Stimulated activated CD8-positive, alpha-beta memory T cell treated with anti-CD3 and anti-CD28 coated beads, Interleukin-12 subunit alpha, Interleukin-12 subunit beta, amount 100 ng/mL, for 4 hours (primary cell): ENCODE results near the gene MRPS6.

Source experiments
- DNase-seq: peaks from one replicate; pipeline ENCODE4 v3.0.0-alpha.2; 2020; ENCODE audit warnings: low read depth

Gene MRPS6

GRCh38 chr21:34133392-34133791 lies 60.0 kb downstream of the MRPS6 start:
- no peak for DNase-seq

GRCh38 chr21:34133802-34134201 lies 60.4 kb downstream of the MRPS6 start:
- no peak for DNase-seq

DNA sequence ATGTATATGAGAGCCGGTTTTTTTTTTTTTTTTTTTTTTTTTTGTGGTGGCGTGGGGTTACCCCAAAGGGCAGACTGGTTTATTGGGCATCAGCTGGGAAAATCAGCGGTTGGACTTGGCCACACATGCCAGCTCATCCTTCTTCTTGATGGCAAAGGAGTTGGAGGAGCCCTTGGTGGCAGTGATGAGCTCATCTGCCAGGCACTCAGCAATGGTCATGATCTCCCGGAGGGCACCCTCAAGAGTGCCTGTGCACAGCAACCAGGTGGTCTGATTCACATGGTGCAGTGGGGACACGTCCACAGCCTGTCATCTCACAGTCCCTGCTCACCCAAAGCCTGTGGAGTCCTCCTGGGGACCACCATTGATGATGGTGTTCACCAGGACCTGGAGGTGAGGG lies 62.0 kb downstream of the MRPS6 start:
- no peak for DNase-seq

DNA sequence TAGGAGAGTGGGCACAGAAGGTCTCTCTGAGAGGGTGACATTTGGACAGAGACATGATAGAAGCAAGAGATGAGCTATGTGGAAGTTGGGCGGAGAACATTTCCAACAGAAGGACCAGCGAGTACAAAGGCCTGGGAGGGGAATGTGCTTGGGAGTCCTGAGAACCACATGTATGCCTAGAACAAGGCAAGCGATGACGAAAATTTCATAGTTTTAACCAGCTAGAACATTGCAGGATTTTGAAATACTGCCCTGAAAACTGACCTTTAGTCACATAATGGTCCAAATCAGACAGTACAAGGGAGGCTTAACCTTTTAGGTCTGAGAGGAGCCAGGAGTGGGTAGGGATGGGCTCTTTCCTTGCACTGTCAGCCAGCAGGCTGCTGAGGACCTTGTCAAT lies 68.0 kb downstream of the MRPS6 start:
- no peak for DNase-seq

- DNase-seq, result no peak
Observed at GRCh38 chr21:34143685-34144182, 70.4 kb downstream of the MRPS6 start.

DNA sequence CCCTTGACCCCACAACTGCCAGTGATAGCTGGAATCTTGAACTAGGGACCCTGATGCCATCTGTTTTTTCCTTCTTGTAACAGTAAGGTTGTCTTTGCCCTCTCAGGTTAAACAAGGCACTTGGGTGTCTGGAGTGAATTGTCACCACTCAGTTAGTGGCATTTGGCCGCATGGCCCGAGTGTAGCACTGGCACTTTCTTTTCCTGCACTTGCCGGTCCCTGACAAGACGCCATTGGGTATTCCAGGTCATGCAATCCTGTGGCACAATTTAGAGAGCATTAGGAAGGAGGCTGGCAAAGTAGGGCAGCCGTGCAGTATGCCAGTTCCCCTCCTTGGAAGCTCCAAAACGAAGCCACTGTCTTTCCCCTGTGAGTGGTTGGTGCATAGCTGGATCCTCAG lies 70.8 kb downstream of the MRPS6 start:
- DNase-seq, result no peak

DNA sequence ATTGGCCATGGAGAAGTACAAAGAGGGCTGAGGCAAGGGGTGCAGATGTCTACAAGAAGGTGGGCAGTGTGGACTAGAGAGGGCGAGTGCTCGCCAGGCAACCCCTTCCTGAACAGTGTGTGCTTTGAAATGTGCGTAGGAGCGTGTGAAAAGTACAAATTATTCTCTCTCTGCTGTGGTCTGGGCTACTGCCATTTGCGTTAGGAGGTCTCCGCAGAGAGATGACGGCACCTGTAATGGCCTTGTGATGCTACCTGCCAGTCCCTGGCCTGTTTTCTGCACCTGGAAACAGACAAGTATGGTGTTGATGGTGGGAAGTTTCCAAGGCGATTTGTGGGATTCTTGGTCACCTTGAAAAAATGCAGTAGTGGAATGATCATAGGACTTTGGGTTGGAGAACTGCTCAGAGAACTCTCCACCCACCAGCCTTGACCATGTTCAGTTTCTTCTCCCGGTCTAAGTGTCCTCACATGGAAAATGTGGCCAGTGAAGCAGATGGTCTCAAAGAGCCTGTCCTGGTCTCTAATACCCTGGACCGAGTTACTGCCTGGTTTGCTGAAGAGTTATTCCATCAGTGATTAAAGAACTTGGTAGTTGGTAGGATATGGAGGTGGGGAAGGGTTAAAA lies 74.5 kb downstream of the MRPS6 start:
- no peak for DNase-seq

DNA sequence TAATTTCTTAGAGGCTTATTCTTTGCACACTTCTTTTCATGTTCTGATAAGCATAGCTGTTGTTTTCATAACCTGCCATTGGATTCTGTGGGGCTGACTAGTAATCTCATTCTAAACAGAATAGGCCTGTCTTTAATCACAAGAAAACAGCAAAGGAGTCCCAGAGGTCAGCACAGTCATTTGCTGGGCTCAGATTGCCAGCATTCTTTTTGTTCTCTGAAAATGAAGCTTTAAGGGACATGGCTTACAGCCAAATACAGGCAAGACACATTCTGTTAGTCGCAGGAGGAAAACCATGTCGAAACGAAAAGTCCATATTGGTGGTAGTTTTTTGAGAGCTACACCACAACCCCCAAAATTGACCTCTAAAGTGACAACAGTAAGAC lies 75.0 kb downstream of the MRPS6 start:
- DNase-seq, result no peak

GRCh38 chr21:34148826-34149558 lies 75.6 kb downstream of the MRPS6 start:
- no peak for DNase-seq

DNA sequence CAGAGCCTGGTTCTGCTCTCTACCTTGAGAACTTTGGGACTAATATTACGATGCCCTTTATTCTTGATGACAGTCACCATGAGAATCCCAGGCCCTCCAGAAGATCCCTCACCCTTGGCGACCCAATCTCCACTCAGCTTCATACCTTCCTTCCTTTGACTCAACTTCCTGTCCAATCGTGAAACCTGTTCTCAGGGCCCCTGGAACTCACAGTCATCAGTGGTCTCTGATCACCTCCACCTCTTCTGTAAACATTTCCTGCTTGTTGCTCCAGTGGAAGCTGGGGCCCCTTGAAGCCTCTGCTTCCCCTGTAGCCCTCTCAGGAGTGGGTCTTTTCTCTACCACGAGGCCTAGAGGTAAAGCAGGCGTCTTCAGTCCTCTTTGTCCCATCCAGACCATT lies 79.1 kb downstream of the MRPS6 start:
- no peak for DNase-seq

GRCh38 chr21:34154878-34155277 lies 81.5 kb downstream of the MRPS6 start:
- no peak for DNase-seq

- no peak for DNase-seq
Observed at GRCh38 chr21:34156957-34157356, 83.6 kb downstream of the MRPS6 start.

- no peak for DNase-seq
Observed at GRCh38 chr21:34157521-34157920, 84.1 kb downstream of the MRPS6 start.

DNA sequence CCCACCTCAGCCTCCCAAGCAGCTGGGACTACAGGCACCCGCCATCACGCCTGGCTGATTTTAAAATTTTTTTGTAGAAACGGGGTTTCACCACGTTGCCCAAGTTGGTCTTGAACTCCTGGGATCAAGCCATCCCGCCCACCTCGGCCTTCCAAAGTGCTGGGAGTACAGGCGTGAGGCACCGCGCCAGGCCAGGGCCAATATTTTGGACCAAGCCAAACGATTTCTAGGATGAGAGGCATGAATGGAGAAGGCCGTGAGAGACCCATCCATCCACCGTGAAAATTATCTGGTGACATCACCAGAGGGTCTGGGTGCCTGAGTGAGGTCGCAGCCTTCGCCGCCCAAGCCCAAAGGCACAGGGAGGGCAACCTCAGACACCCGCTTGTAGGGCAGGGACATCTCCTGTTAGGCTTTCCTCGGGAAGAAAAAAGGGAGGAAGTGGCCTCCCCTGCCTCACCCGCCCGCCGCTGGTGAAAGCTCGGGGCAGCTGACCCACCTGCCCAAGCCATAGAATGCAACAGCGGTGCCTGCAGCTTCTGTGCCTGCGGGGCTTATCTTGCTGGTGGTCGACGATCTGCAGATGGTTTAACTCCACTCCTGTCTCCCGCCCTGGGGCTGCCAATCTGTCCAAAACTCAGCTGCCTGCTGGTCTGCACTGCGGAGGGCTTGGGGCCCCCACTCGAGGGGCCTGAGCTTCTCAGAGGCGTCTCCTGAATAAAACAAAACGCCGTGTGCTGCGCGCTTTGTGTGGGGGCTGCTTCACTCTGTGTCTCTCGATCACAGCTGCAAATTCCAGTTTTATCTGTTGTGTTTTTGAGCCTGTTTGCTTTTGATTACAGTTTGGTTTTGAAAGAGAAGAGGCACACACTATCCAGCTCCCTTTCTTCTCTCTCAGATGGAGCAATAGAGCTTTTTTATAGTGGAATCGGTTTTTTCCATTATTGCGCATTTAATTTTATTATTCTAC lies 85.8 kb downstream of the MRPS6 start:
- no peak for DNase-seq

GRCh38 chr21:34166468-34166867 lies 93.1 kb downstream of the MRPS6 start:
- no peak for DNase-seq

DNA sequence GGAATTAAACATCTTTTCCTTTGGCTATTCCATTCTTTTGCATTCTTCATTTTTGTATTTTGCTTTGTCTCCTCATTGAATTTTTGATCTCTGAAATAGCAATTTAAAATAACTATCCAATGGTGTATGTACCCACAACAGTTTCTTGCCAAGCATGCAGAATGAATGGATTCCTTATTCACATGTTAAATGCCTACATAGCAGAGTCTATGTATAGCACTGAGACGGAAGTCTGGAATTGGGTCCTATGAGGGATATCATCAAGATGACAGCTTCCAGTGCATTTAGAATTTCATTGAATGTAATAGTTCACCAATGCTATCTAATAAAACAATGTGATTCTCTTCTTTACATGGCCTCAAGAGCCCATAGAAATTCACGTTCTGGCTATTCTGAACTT lies 97.5 kb downstream of the MRPS6 start:
- no peak for DNase-seq

GRCh38 chr21:34174470-34174869 lies 101.1 kb downstream of the MRPS6 start:
- DNase-seq, result no peak

GRCh38 chr21:34176448-34176847 lies 103.1 kb downstream of the MRPS6 start:
- no peak for DNase-seq

GRCh38 chr21:34177919-34178567 lies 104.7 kb downstream of the MRPS6 start:
- DNase-seq, result no peak

GRCh38 chr21:34179204-34179935 lies 106.0 kb downstream of the MRPS6 start:
- no peak for DNase-seq

DNA sequence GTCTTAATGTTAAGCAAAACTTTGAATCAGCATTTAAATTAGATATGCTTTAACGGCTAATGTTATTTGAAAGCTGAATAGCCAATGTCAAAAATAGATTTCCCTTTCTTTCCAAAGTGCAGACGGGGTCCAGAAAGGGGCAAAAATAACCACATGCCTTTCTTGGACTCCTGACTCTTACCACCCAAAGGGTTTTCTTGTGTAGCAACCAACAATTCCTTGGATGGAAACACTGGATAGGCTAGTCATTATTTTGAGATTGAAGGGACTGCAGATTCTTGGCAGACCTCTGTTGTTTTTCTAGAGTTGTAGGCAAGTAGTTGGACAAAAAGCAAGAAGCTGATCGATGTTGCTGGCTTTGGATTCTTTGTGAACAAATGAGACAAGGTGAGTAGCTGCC lies 107.0 kb downstream of the MRPS6 start:
- DNase-seq, result no peak
